Ascending aorta (tissue), 2 donors: Measurements from ENCODE around the gene WDR64. TPM values are rescaled to one million over a fixed set of nuclear protein-coding genes. Genes with fewer than 3 reads are reported as not detected.

Experiments used
- DNase-seq, 2 donors: peaks; one replicate each; pipeline ENCODE4 v3.0.0-alpha.2; 2019; ENCODE audit warnings: low spot score in 2 of 2
- H3K27ac ChIP-seq, 2 donors: fragments of 200-600 bp; sonication (generic); one replicate each; pipeline ENCODE4 v1.5.1; 2016 to 2017; ENCODE audit warnings: mild to moderate bottlenecking in 1 of 2
- H3K27me3 ChIP-seq: fragments of 200-600 bp; sonication (generic); one replicate; pipeline ENCODE4 v1.5.1; 2017
- H3K36me3 ChIP-seq, 2 donors: fragments of 200-600 bp; sonication (generic); one replicate each; pipeline ENCODE4 v1.5.1; 2016
- H3K4me1 ChIP-seq, 2 donors: fragments of 200-600 bp; sonication (generic); one replicate each; pipeline ENCODE4 v1.5.1; 2016 to 2017; ENCODE audit warnings: mild to moderate bottlenecking in 1 of 2
- H3K4me3 ChIP-seq, 2 donors: fragments of 200-600 bp; sonication (generic); one replicate each; pipeline ENCODE4 v1.5.1; 2016 to 2017; ENCODE audit warnings: mild to moderate bottlenecking in 1 of 2
- H3K9me3 ChIP-seq, 2 donors: fragments of 200-600 bp; sonication (generic); one replicate each; pipeline ENCODE4 v1.5.1; 2016
- CTCF ChIP-seq, 3 experiments: fragments of 200-600 bp in 2 of 3; fragments of 450-650 bp in 1 of 3; sonication (generic) in 2 of 3; IDR thresholded peaks; one replicate each; pipeline ENCODE4 v1.5.1; 2016 to 2019; ENCODE audit warnings: antibody characterized with exemption in 3 of 3, mild to moderate bottlenecking in 1 of 3, moderate library complexity in 1 of 3
- intact Hi-C: fragments of 100-400 bp; cut with DNase I; formaldehyde crosslinking; loops from one replicate; pipeline ENCODE4 v1.15.1; 2023
- total RNA-seq: library from RNA; depleted of rRNA; stranded (reverse); fragments of >200 nt; gene quantifications from one replicate; pipeline ENCODE4 v1.1.0, GENCODE V29; 2016

WDR64 gene
- total RNA-seq, 1 donor from 2014 or later = not detected

DNA sequence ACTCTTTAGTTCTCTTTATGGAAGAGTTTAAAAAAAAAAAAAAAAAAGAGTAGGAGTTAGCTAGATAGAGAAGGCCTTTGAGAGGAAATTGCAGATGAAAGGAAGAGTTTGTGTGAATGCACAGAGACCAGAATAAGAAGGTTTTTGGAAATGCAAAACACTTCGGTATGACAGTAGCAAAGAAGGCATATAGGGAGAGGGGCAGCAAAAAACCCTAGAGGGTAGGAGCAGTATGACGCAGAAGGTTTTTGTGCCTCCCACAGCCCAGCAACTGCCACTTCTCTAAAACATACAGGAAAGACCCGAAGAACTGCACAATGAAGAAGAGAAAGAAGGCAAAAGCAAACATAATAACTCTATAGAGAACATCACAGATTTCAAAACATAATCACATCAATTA lies 84.3 kb downstream of the WDR64 start:
- no peak for DNase-seq
- intact Hi-C loops = no loop called here

GRCh38 chr1:241738284-241739078 lies 86.4 kb downstream of the WDR64 start:
- intact Hi-C loops = no loop called here
- no peak for TF ChIP-seq CTCF (IDR thresholded peaks at IDR 0.05)
- Histone ChIP-seq H3K4me3 (no peak overlapping the region), H3K36me3 (no peaks in the 10 kb centered on the region), H3K4me1 (no peaks in the 10 kb centered on the region), H3K27ac (no peak overlapping the region), H3K9me3 (no peaks in the 10 kb centered on the region), H3K27me3 (no peaks in the 10 kb centered on the region)
- no peak for DNase-seq

More for the DNA sequence above, 84.3 kb downstream of the WDR64 start:
- Histone ChIP-seq H3K4me3 (no peak overlapping the region), H3K36me3 (no peaks in the 10 kb centered on the region), H3K27me3 (no peaks in the 10 kb centered on the region), H3K4me1 (no peaks in the 10 kb centered on the region), H3K27ac (no peak overlapping the region), H3K9me3 (no peaks in the 10 kb centered on the region)
- no peak for TF ChIP-seq CTCF (IDR thresholded peaks at IDR 0.05)

DNA sequence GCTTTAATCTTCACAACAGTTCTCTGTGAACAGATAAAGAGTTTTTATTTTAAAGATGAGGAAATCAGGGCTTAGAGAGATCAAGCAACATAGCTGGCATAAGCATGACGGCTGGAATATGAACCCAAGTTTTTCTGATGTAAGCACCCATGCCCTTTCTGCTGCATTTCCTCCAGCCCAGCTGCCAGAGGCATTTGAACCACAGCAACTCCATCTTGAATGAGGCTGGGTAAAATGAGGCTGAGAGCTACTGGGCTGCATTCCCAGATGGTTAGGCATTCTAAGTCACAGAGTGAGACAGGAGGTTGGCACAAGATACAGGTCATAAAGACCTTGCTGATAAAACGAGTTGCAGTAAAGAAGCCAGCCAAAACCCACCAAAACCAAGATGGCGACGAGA lies 90.0 kb downstream of the WDR64 start:
- no peak for TF ChIP-seq CTCF (IDR thresholded peaks at IDR 0.05)
- no peaks in the 10 kb centered on the region for H3K9me3 ChIP-seq
- H3K36me3 ChIP-seq = no peaks in the 10 kb centered on the region
- no peaks in the 10 kb centered on the region for H3K27me3 ChIP-seq
- H3K27ac ChIP-seq = no peak overlapping the region
- intact Hi-C loops = no loop called here
- no peaks in the 10 kb centered on the region for H3K4me1 ChIP-seq
- no peak overlapping the region for H3K4me3 ChIP-seq
- no peak for DNase-seq

DNA sequence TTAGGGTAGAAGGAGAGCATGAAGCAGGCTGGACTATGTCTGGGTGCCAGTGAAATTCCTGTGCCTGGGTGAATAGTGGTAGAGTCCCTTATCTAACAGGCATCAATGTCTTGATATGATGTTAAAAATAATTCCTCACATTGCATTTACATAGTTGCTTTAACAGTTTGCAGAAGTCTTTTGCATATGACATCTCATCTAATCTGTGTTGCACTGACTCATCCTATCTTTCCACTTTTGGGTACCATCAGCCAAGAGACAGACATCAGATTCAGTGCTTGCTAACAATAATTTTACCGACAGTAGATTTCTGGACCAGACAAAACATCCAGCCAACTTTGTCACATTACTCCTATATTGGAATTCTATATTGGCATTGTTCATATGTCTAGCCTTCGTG lies 92.5 kb downstream of the WDR64 start:
- no peaks in the 10 kb centered on the region for H3K9me3 ChIP-seq
- TF ChIP-seq CTCF (IDR thresholded peaks at IDR 0.05) = no peak
- H3K27me3 ChIP-seq = no peaks in the 10 kb centered on the region
- no peak overlapping the region for H3K27ac ChIP-seq
- intact Hi-C loops = no loop called here
- H3K4me3 ChIP-seq = no peak overlapping the region
- H3K4me1 ChIP-seq = peaks cover 0 to 3% of the 10 kb centered on the region in 2 donors
- DNase-seq = no peak
- no peaks in the 10 kb centered on the region for H3K36me3 ChIP-seq

- intact Hi-C loops = loop anchor here (5.0 kb wide), 1 partner anchor 106 kb away; the partner anchor contains the start of genes CHML and OPN3
- Histone ChIP-seq H3K4me3 (no peak overlapping the region), H3K36me3 (no peaks in the 10 kb centered on the region), H3K27me3 (no peaks in the 10 kb centered on the region), H3K4me1 (peaks cover 0 to 12% of the 10 kb centered on the region in 2 donors), H3K9me3 (no peaks in the 10 kb centered on the region), H3K27ac (no peak overlapping the region)
- DNase-seq = no peak
- no peak for TF ChIP-seq CTCF (IDR thresholded peaks at IDR 0.05)
Observed at GRCh38 chr1:241747992-241748391, 95.9 kb downstream of the WDR64 start.
